Measurements from ENCODE around the gene CPPED1. TPM values are rescaled to one million over a fixed set of nuclear protein-coding genes. Genes with fewer than 3 reads are reported as not detected.

Gene CPPED1
- total RNA-seq, 4 donors from 2014 or later = 7.3 to 24.5 (median 11.8) TPM

- H3K36me3 ChIP-seq = no peaks in the 10 kb centered on the region
- peaks cover 0 to 8% (median 0%) of the 10 kb centered on the region in 3 donors for H3K9me3 ChIP-seq
- WGBS, 2 donors (ENCODE audit: low coverage in 1 of 2) = 44 to 52% methylated on average over 8 to 9 of the region's 10 CpGs
- TF ChIP-seq CTCF (IDR thresholded peaks at IDR 0.05) (no peak), POLR2A (IDR thresholded peaks at IDR 0.05) (no peak), EP300 (IDR thresholded peaks at IDR 0.05) (no peak), POLR2AphosphoS5 (IDR thresholded peaks at IDR 0.05) (no peak)
- H3K4me1 ChIP-seq = no peaks in the 10 kb centered on the region
- H3K27ac ChIP-seq = no peak overlapping the region
- no peak for ATAC-seq
- H3K4me3 ChIP-seq = no peak overlapping the region
- peaks cover 28% of the 10 kb centered on the region for H3K27me3 ChIP-seq
Measured at GRCh38 chr16:12646490-12647274, 157.0 kb downstream of the CPPED1 start.

GRCh38 chr16:12646098-12646489 is 157.6 kb downstream of the CPPED1 start:
- no peaks in the 10 kb centered on the region for H3K36me3 ChIP-seq
- 54 to 63% methylated on average over 4 of the region's 4 CpGs for WGBS, 2 donors (ENCODE audit: low coverage in 1 of 2)
- no peak overlapping the region for H3K27ac ChIP-seq

GRCh38 chr16:12643034-12643455 is 160.6 kb downstream of the CPPED1 start:
- Histone ChIP-seq H3K27ac (no peak overlapping the region), H3K9me3 (peaks cover 0 to 8% (median 0%) of the 10 kb centered on the region in 3 donors), H3K4me3 (no peak overlapping the region), H3K36me3 (no peaks in the 10 kb centered on the region), H3K27me3 (peaks cover 5% of the 10 kb centered on the region), H3K4me1 (no peaks in the 10 kb centered on the region)
- WGBS, 2 donors (ENCODE audit: low coverage in 1 of 2) = 79 to 86% methylated on average over 2 to 6 of the region's 8 CpGs
- TF ChIP-seq CTCF (IDR thresholded peaks at IDR 0.05) = no peak
- TF ChIP-seq POLR2A (IDR thresholded peaks at IDR 0.05) = no peak
- TF ChIP-seq EP300 (IDR thresholded peaks at IDR 0.05) = no peak
- TF ChIP-seq POLR2AphosphoS5 (IDR thresholded peaks at IDR 0.05) = no peak
- ATAC-seq = no peak

More at GRCh38 chr16:12646098-12646489, 157.6 kb downstream of the CPPED1 start:
- no peak overlapping the region for H3K4me3 ChIP-seq
- H3K27me3 ChIP-seq = peaks cover 28% of the 10 kb centered on the region
- H3K4me1 ChIP-seq = no peaks in the 10 kb centered on the region
- ATAC-seq = no peak
- no peak for TF ChIP-seq POLR2A (IDR thresholded peaks at IDR 0.05)
- no peak for TF ChIP-seq CTCF (IDR thresholded peaks at IDR 0.05)
- TF ChIP-seq POLR2AphosphoS5 (IDR thresholded peaks at IDR 0.05) = no peak
- no peak for TF ChIP-seq EP300 (IDR thresholded peaks at IDR 0.05)
- peaks cover 0 to 8% (median 0%) of the 10 kb centered on the region in 3 donors for H3K9me3 ChIP-seq

GRCh38 chr16:12639044-12639443 is 164.6 kb downstream of the CPPED1 start:
- H3K27ac ChIP-seq = no peak overlapping the region
- WGBS, 2 donors (ENCODE audit: low coverage in 1 of 2) = 78 to 93% methylated on average over 2 to 3 of the region's 4 CpGs
- H3K4me3 ChIP-seq = no peak overlapping the region
- H3K27me3 ChIP-seq = peaks cover 6% of the 10 kb centered on the region
- ATAC-seq = no peak
- TF ChIP-seq POLR2A (IDR thresholded peaks at IDR 0.05) (no peak), EP300 (IDR thresholded peaks at IDR 0.05) (no peak), POLR2AphosphoS5 (IDR thresholded peaks at IDR 0.05) (no peak), CTCF (IDR thresholded peaks at IDR 0.05) (no peak)
- H3K4me1 ChIP-seq = no peaks in the 10 kb centered on the region
- H3K36me3 ChIP-seq = no peaks in the 10 kb centered on the region
- H3K9me3 ChIP-seq = peaks cover 0 to 8% (median 0%) of the 10 kb centered on the region in 3 donors

GRCh38 chr16:12637002-12637401 is 166.7 kb downstream of the CPPED1 start:
- H3K4me3 ChIP-seq = no peak overlapping the region
- no peak for TF ChIP-seq POLR2AphosphoS5 (IDR thresholded peaks at IDR 0.05)
- TF ChIP-seq CTCF (IDR thresholded peaks at IDR 0.05) = no peak
- TF ChIP-seq EP300 (IDR thresholded peaks at IDR 0.05) = no peak
- TF ChIP-seq POLR2A (IDR thresholded peaks at IDR 0.05) = no peak
- no peak for ATAC-seq

More at GRCh38 chr16:12637002-12637401, 166.7 kb downstream of the CPPED1 start:
- Histone ChIP-seq H3K36me3 (no peaks in the 10 kb centered on the region), H3K4me1 (no peaks in the 10 kb centered on the region), H3K9me3 (no peaks in the 10 kb centered on the region), H3K27ac (no peak overlapping the region), H3K27me3 (peaks cover 8% of the 10 kb centered on the region)
- 8 to 38% methylated on average over 2 to 4 of the region's 12 CpGs for WGBS, 2 donors (ENCODE audit: low coverage in 1 of 2)

Data from gastroesophageal sphincter (tissue), 4 donors.